Subcutaneous adipose tissue (tissue), 4 donors: ENCODE data around the gene MANEAL. TPM values are rescaled to one million over a fixed set of nuclear protein-coding genes. Genes with fewer than 3 reads are reported as not detected.

Experiments used
- CTCF ChIP-seq: fragments of 450-650 bp; IDR thresholded peaks from one replicate; pipeline ENCODE4 v1.5.1; 2016; ENCODE audit warnings: low read depth, mild to moderate bottlenecking, control low read depth, antibody characterized with exemption, moderate library complexity
- total RNA-seq, 4 donors: library from RNA; depleted of rRNA; stranded (reverse); fragments of >200 nt; gene quantifications; one replicate each; pipeline ENCODE4 v1.1.0, GENCODE V29; 2016

MANEAL gene
- total RNA-seq, 4 donors from 2014 or later: 0.98 to 1.9 (median 1.1) TPM

GRCh38 chr1:37822906-37823815, 29.5 kb downstream of the MANEAL start:
- no peak for TF ChIP-seq CTCF

- no peak for TF ChIP-seq CTCF
Observed at GRCh38 chr1:37824001-37824400, 30.4 kb downstream of the MANEAL start.

- no peak for TF ChIP-seq CTCF
Observed at GRCh38 chr1:37825506-37825905, 31.9 kb downstream of the MANEAL start.

GRCh38 chr1:37828410-37829074, 34.9 kb downstream of the MANEAL start:
- TF ChIP-seq CTCF: no peak

GRCh38 chr1:37831109-37831508, 37.5 kb downstream of the MANEAL start:
- no peak for TF ChIP-seq CTCF

- TF ChIP-seq CTCF: no peak
Observed at GRCh38 chr1:37831809-37832208, 38.2 kb downstream of the MANEAL start.

- TF ChIP-seq CTCF: no peak
Observed at GRCh38 chr1:37836788-37837187, 43.1 kb downstream of the MANEAL start.
